K562 (cell line): Measurements from ENCODE around the gene ZNF549. TPM values are rescaled to one million over a fixed set of nuclear protein-coding genes. Genes with fewer than 3 reads are reported as not detected.
A peak's percentile ranks its signal among the peaks of the same experiment; 100 is the strongest.

Source experiments
- BRF1 ChIP-seq: IDR thresholded peaks from 3 replicates; pipeline ENCODE4 v1.6.1; 2011; ENCODE audit warnings: borderline replicate concordance, mild to moderate bottlenecking; ENCODE audit not compliant: insufficient read length; ENCODE audit errors: extremely low read depth
- CHD7 ChIP-seq: fragments of 200-600 bp; sonication (generic); IDR thresholded peaks from one replicate; pipeline ENCODE4 v1.6.1; 2012; ENCODE audit warnings: mild to moderate bottlenecking, low read depth, low read length, inconsistent platforms
- ETV6 ChIP-seq, 3 experiments: fragments of 150-350 bp in 1 of 3; sonication (generic) in 1 of 3; formaldehyde crosslinking in 1 of 3; IDR thresholded peaks; 2 replicates each; pipeline versions ENCODE4 v1.6.1 to v1.8.0; 2014 to 2022; ENCODE audit warnings: borderline replicate concordance in 2 of 3, low read depth in 2 of 3, antibody characterized with exemption in 1 of 3, low read length in 1 of 3, mild to moderate bottlenecking in 1 of 3, missing genetic modification reagents in 1 of 3
- L3MBTL2 ChIP-seq: fragments of 450-650 bp; IDR thresholded peaks from 2 replicates; pipeline ENCODE4 v1.6.1; 2016; ENCODE audit warnings: mild to moderate bottlenecking, moderate library complexity
- PKNOX1 ChIP-seq: fragments of 450-650 bp; IDR thresholded peaks from 2 replicates; pipeline ENCODE4 v1.6.1; 2016
- SREBF2 ChIP-seq: sonication (generic); formaldehyde crosslinking; IDR thresholded peaks from 2 replicates; pipeline ENCODE4 v1.4.0; 2020; ENCODE audit warnings: mild to moderate bottlenecking, missing genetic modification reagents
- polyA plus RNA-seq, 8 experiments: library from polyadenylated mRNA; depleted of rRNA in 4 of 8; stranded (reverse) in 5 of 8; unstranded in 3 of 8; fragments of >200 nt; fragmentation: Nextera tagmentation in 2 of 8; fragmentation: Illumina TruSeq in 1 of 8; extraction: Ambion mirVana in 2 of 8; extraction: Trizol in 1 of 8; gene quantifications; 2 replicates each; pipeline versions ENCODE4 v1.2.1 to v1.2.3, GENCODE V29; 2011 to 2014; ENCODE audit warnings: inconsistent platforms in 1 of 8, missing spikeins in 1 of 8
- total RNA-seq, 7 experiments: library from RNA; depleted of rRNA in 6 of 7; stranded (reverse); fragments of >200 nt in 6 of 7; fragmentation: Illumina TruSeq in 2 of 7; extraction: Trizol in 2 of 7; gene quantifications; 2 replicates each; pipeline versions ENCODE4 v1.2.1 to v1.2.3, GENCODE V29; 2011 to 2021; ENCODE audit warnings: low replicate concordance in 1 of 7
- TF ChIP-seq, protein P1 (sequence below): fragments of 250-450 bp; sonication (Bioruptor Pico); IDR thresholded peaks from 2 replicates; pipeline ENCODE4 v1.5.0; 2022; ENCODE audit warnings: mild to moderate bottlenecking
- TF ChIP-seq, protein P2 (sequence below): fragments of 250-450 bp; sonication (Bioruptor Pico); IDR thresholded peaks from 2 replicates; pipeline ENCODE4 v1.5.0; 2021; ENCODE audit warnings: mild to moderate bottlenecking, borderline replicate concordance

ZNF549 gene
- total and polyA plus RNA-seq, 9 of the 15 experiments (the other 6 are each of a cell fraction or from before 2014, with no cell fraction given) = 0.03 to 0.68 (median 0.25) TPM

- TF ChIP-seq CHD7 (no peak), BRF1 (no peak), L3MBTL2 (peak; percentile 68), ETV6 (IDR thresholded peaks at IDR 0.05; ENCODE audit: borderline replicate concordance in 1 of 2, low read depth in 2 of 2, low read length in 1 of 2) (no peak), ETV6 (CRISPR knock-in tag; IDR thresholded peaks at IDR 0.05; ENCODE audit: borderline replicate concordance) (0 out of 2 replicates have a peak, but pooled peaks have one; percentile 16), SREBF2 (CRISPR knock-in tag) (no peak), PKNOX1 (peak; percentile 65)
- TF ChIP-seq, protein P1, sequence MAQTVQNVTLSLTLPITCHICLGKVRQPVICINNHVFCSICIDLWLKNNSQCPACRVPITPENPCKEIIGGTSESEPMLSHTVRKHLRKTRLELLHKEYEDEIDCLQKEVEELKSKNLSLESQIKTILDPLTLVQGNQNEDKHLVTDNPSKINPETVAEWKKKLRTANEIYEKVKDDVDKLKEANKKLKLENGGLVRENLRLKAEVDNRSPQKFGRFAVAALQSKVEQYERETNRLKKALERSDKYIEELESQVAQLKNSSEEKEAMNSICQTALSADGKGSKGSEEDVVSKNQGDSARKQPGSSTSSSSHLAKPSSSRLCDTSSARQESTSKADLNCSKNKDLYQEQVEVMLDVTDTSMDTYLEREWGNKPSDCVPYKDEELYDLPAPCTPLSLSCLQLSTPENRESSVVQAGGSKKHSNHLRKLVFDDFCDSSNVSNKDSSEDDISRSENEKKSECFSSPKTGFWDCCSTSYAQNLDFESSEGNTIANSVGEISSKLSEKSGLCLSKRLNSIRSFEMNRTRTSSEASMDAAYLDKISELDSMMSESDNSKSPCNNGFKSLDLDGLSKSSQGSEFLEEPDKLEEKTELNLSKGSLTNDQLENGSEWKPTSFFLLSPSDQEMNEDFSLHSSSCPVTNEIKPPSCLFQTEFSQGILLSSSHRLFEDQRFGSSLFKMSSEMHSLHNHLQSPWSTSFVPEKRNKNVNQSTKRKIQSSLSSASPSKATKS = no peak
- TF ChIP-seq, protein P2, sequence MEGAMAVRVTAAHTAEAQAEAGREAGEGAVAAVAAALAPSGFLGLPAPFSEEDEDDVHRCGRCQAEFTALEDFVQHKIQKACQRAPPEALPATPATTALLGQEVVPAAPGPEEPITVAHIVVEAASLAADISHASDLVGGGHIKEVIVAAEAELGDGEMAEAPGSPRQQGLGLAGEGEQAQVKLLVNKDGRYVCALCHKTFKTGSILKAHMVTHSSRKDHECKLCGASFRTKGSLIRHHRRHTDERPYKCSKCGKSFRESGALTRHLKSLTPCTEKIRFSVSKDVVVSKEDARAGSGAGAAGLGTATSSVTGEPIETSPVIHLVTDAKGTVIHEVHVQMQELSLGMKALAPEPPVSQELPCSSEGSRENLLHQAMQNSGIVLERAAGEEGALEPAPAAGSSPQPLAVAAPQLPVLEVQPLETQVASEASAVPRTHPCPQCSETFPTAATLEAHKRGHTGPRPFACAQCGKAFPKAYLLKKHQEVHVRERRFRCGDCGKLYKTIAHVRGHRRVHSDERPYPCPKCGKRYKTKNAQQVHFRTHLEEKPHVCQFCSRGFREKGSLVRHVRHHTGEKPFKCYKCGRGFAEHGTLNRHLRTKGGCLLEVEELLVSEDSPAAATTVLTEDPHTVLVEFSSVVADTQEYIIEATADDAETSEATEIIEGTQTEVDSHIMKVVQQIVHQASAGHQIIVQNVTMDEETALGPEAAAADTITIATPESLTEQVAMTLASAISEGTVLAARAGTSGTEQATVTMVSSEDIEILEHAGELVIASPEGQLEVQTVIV = no peak
These were observed 72.7 kb downstream of the ZNF549 start, which contains the start of gene ZNF530 (continued) for GRCh38 chr19:57599761-57600383.
